ENCODE results near the gene LRP1B. TPM values are rescaled to one million over a fixed set of nuclear protein-coding genes. Genes with fewer than 3 reads are reported as not detected.

LRP1B gene
- total RNA-seq, 1 donor from 2014 or later, result 0.54 TPM

GRCh38 chr2:141929331-141930252 lies 201.2 kb downstream of the LRP1B start:
- no peaks in the 10 kb centered on the region for H3K36me3 Mint-ChIP-seq (ENCODE audit: low read depth)
- no peak overlapping the region for H3K4me3 Mint-ChIP-seq
- no peaks in the 10 kb centered on the region for H3K9me3 Mint-ChIP-seq
- no peak for TF ChIP-seq CTCF (conservative IDR thresholded peaks at IDR 0.05)
- H3K27ac Mint-ChIP-seq (ENCODE audit: unreplicated experiment), result no peak overlapping the region
- no peaks in the 10 kb centered on the region for H3K4me1 Mint-ChIP-seq
- no peak for DNase-seq (ENCODE audit: low read depth, low spot score)
- no peaks in the 10 kb centered on the region for H3K27me3 Mint-ChIP-seq (ENCODE audit: low read depth)

GRCh38 chr2:141928476-141928875 lies 202.3 kb downstream of the LRP1B start:
- no peak for DNase-seq (ENCODE audit: low read depth, low spot score)
- no peak overlapping the region for H3K4me3 Mint-ChIP-seq
- H3K9me3 Mint-ChIP-seq, result no peaks in the 10 kb centered on the region
- H3K4me1 Mint-ChIP-seq, result no peaks in the 10 kb centered on the region
- H3K36me3 Mint-ChIP-seq (ENCODE audit: low read depth), result no peaks in the 10 kb centered on the region
- no peak overlapping the region for H3K27ac Mint-ChIP-seq (ENCODE audit: unreplicated experiment)
- no peaks in the 10 kb centered on the region for H3K27me3 Mint-ChIP-seq (ENCODE audit: low read depth)
- TF ChIP-seq CTCF (conservative IDR thresholded peaks at IDR 0.05), result no peak

GRCh38 chr2:141927536-141927935 lies 203.3 kb downstream of the LRP1B start:
- Mint-ChIP-seq H3K9me3 (no peaks in the 10 kb centered on the region), H3K27me3 (ENCODE audit: low read depth) (no peaks in the 10 kb centered on the region), H3K4me1 (no peaks in the 10 kb centered on the region), H3K36me3 (ENCODE audit: low read depth) (no peaks in the 10 kb centered on the region), H3K27ac (ENCODE audit: unreplicated experiment) (no peak overlapping the region), H3K4me3 (no peak overlapping the region)
- TF ChIP-seq CTCF (conservative IDR thresholded peaks at IDR 0.05), result no peak
- DNase-seq (ENCODE audit: low read depth, low spot score), result no peak

- TF ChIP-seq CTCF (conservative IDR thresholded peaks at IDR 0.05), result no peak
- DNase-seq (ENCODE audit: low read depth, low spot score), result no peak
- Mint-ChIP-seq H3K36me3 (ENCODE audit: low read depth) (no peaks in the 10 kb centered on the region), H3K27ac (ENCODE audit: unreplicated experiment) (no peak overlapping the region), H3K4me1 (no peaks in the 10 kb centered on the region), H3K27me3 (ENCODE audit: low read depth) (no peaks in the 10 kb centered on the region), H3K4me3 (no peak overlapping the region), H3K9me3 (no peaks in the 10 kb centered on the region)
Measured at GRCh38 chr2:141925511-141925910, 205.3 kb downstream of the LRP1B start.

GRCh38 chr2:141923657-141924056 lies 207.2 kb downstream of the LRP1B start:
- no peak for TF ChIP-seq CTCF (conservative IDR thresholded peaks at IDR 0.05)
- Mint-ChIP-seq H3K36me3 (ENCODE audit: low read depth) (no peaks in the 10 kb centered on the region), H3K27ac (ENCODE audit: unreplicated experiment) (no peak overlapping the region), H3K9me3 (no peaks in the 10 kb centered on the region), H3K4me3 (no peak overlapping the region), H3K4me1 (no peaks in the 10 kb centered on the region), H3K27me3 (ENCODE audit: low read depth) (no peaks in the 10 kb centered on the region)
- no peak for DNase-seq (ENCODE audit: low read depth, low spot score)

Data from neural crest cell (in vitro differentiated cells).